ENCODE results near the gene PHACTR2. TPM values are rescaled to one million over a fixed set of nuclear protein-coding genes. Genes with fewer than 3 reads are reported as not detected.

Gene PHACTR2
- total and polyA plus RNA-seq, 2 of the 13 experiments (the other 11 are each of a cell fraction or from before 2014, with no cell fraction given) = 11.3 to 28.2 TPM

DNA sequence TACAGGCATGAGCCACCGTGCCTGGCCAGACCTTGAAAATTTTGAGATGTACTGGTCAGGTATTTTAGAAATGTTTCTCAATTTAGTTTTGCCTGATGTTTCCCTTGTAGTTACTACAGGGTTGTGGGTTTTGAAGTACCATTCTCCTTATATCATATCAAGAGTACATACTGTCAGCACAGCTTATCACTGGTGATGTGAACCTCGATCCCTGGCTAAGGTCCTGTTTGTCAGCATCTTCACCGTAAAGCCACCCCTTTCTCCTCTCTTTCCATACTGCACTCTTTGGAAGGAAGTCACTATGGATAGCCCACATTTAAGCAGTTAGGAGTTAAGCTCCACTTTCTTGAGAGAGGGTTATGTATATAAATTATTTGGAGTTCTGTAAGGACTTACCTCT is 27.8 kb downstream of the PHACTR2 start:
- H4K20me1 ChIP-seq (ENCODE audit: insufficient read depth, low read length) = no peaks in the 10 kb centered on the region
- ChIA-PET POLR2A (interaction anchor here (1.0 kb wide), 1 partner anchor 138 kb away, joined by 3 read pairs; the partner anchor contains the start of gene LTV1), CTCF (ENCODE audit: low intra/inter-chr PET ratio, low total read pairs) (no interaction called here)
- H3K4me2 ChIP-seq (ENCODE audit: low read depth, low read length) = no peak overlapping the region
- BruUV-seq (replicated peaks) = no TSS peak
- no peak overlapping the region for H3K9ac ChIP-seq (ENCODE audit: insufficient read depth, low read depth, low read length)
- peaks cover 20% of the 10 kb centered on the region for H3K79me2 ChIP-seq (ENCODE audit: insufficient read depth, low read length)
- in situ Hi-C loops (cut with HindIII; ENCODE audit: extremely low pct_ligation_motif_present, low pct_unique_long_range_greater_than_20kb) = no loop called here
- H3K27ac ChIP-seq (ENCODE audit: extremely low read length, insufficient read depth, low read length) = no peak overlapping the region
- no peaks in the 10 kb centered on the region for H3K27me3 ChIP-seq (ENCODE audit: control insufficient read depth in 1 of 2, insufficient read depth in 2 of 2, low read length in 2 of 2)
- no peaks in the 10 kb centered on the region for H3K9me3 ChIP-seq (ENCODE audit: low read length)
- intact Hi-C loops (cut with micrococcal nuclease; ENCODE audit: unreplicated experiment) = no loop called here
- no peak overlapping the region for H2AFZ ChIP-seq (ENCODE audit: low read length)
- H3K4me1 ChIP-seq (ENCODE audit: insufficient read depth, low read length) = peaks cover 10% of the 10 kb centered on the region
- WGBS (ENCODE audit: low lambda C conversion rate) = 42% methylated on average over 3 of the region's 3 CpGs
- DNase-seq (ENCODE audit: low spot score) (peak; percentile 41), FAIRE-seq (no peak), ATAC-seq (peak; percentile 87)
- no peak overlapping the region for H3K4me3 ChIP-seq (replicated peaks in 1 of 3; ENCODE audit: insufficient read depth in 1 of 3, low read depth in 2 of 3, low read length in 3 of 3)
- no peaks in the 10 kb centered on the region for H3K36me3 ChIP-seq (replicated peaks in 1 of 2; ENCODE audit: control insufficient read depth in 1 of 2, insufficient read depth in 2 of 2, low read length in 2 of 2)
- TF ChIP-seq HDAC1 (CRISPR knock-in tag; IDR thresholded peaks at IDR 0.05) (peak; percentile 24; the same call in 1 of the 2 replicates), ZNF782 (CRISPR knock-in tag; IDR thresholded peaks at IDR 0.05; ENCODE audit: borderline replicate concordance) (no peak), ZNF317 (CRISPR knock-in tag; IDR thresholded peaks at IDR 0.05) (0 out of 2 replicates have a peak, but pooled peaks have one; percentile 54), HOXA3 (CRISPR knock-in tag; IDR thresholded peaks at IDR 0.05) (no peak), TEAD3 (CRISPR knock-in tag; optimal IDR thresholded peaks at IDR 0.05; ENCODE audit: borderline replicate concordance) (peak; percentile 31)
- TF ChIP-seq, protein P1, sequence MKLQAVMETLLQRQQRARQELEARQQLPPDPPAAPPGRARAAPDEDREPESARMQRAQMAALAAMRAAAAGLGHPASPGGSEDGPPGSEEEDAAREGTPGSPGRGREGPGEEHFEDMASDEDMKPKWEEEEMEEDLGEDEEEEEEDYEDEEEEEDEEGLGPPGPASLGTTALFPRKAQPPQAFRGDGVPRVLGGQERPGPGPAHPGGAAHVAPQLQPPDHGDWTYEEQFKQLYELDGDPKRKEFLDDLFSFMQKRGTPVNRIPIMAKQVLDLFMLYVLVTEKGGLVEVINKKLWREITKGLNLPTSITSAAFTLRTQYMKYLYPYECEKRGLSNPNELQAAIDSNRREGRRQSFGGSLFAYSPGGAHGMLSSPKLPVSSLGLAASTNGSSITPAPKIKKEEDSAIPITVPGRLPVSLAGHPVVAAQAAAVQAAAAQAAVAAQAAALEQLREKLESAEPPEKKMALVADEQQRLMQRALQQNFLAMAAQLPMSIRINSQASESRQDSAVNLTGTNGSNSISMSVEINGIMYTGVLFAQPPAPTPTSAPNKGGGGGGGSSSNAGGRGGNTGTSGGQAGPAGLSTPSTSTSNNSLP (IDR thresholded peaks at IDR 0.05; ENCODE audit: low read depth, low read length) = 0 out of 2 replicates have a peak, but pooled peaks have one; percentile 32
- TF ChIP-seq, protein P2, sequence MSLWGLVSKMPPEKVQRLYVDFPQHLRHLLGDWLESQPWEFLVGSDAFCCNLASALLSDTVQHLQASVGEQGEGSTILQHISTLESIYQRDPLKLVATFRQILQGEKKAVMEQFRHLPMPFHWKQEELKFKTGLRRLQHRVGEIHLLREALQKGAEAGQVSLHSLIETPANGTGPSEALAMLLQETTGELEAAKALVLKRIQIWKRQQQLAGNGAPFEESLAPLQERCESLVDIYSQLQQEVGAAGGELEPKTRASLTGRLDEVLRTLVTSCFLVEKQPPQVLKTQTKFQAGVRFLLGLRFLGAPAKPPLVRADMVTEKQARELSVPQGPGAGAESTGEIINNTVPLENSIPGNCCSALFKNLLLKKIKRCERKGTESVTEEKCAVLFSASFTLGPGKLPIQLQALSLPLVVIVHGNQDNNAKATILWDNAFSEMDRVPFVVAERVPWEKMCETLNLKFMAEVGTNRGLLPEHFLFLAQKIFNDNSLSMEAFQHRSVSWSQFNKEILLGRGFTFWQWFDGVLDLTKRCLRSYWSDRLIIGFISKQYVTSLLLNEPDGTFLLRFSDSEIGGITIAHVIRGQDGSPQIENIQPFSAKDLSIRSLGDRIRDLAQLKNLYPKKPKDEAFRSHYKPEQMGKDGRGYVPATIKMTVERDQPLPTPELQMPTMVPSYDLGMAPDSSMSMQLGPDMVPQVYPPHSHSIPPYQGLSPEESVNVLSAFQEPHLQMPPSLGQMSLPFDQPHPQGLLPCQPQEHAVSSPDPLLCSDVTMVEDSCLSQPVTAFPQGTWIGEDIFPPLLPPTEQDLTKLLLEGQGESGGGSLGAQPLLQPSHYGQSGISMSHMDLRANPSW (CRISPR knock-in tag; IDR thresholded peaks at IDR 0.05; ENCODE audit: borderline replicate concordance) = no peak
- TF ChIP-seq, protein P3, sequence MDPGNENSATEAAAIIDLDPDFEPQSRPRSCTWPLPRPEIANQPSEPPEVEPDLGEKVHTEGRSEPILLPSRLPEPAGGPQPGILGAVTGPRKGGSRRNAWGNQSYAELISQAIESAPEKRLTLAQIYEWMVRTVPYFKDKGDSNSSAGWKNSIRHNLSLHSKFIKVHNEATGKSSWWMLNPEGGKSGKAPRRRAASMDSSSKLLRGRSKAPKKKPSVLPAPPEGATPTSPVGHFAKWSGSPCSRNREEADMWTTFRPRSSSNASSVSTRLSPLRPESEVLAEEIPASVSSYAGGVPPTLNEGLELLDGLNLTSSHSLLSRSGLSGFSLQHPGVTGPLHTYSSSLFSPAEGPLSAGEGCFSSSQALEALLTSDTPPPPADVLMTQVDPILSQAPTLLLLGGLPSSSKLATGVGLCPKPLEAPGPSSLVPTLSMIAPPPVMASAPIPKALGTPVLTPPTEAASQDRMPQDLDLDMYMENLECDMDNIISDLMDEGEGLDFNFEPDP (CRISPR knock-in tag; conservative IDR thresholded peaks at IDR 0.05) = no peak
- TF ChIP-seq, protein P4, sequence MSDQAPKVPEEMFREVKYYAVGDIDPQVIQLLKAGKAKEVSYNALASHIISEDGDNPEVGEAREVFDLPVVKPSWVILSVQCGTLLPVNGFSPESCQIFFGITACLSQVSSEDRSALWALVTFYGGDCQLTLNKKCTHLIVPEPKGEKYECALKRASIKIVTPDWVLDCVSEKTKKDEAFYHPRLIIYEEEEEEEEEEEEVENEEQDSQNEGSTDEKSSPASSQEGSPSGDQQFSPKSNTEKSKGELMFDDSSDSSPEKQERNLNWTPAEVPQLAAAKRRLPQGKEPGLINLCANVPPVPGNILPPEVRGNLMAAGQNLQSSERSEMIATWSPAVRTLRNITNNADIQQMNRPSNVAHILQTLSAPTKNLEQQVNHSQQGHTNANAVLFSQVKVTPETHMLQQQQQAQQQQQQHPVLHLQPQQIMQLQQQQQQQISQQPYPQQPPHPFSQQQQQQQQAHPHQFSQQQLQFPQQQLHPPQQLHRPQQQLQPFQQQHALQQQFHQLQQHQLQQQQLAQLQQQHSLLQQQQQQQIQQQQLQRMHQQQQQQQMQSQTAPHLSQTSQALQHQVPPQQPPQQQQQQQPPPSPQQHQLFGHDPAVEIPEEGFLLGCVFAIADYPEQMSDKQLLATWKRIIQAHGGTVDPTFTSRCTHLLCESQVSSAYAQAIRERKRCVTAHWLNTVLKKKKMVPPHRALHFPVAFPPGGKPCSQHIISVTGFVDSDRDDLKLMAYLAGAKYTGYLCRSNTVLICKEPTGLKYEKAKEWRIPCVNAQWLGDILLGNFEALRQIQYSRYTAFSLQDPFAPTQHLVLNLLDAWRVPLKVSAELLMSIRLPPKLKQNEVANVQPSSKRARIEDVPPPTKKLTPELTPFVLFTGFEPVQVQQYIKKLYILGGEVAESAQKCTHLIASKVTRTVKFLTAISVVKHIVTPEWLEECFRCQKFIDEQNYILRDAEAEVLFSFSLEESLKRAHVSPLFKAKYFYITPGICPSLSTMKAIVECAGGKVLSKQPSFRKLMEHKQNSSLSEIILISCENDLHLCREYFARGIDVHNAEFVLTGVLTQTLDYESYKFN (CRISPR knock-in tag; conservative IDR thresholded peaks at IDR 0.05) = 0 out of 2 replicates have a peak, but pooled peaks have one; percentile 21
- TF ChIP-seq, protein P5, sequence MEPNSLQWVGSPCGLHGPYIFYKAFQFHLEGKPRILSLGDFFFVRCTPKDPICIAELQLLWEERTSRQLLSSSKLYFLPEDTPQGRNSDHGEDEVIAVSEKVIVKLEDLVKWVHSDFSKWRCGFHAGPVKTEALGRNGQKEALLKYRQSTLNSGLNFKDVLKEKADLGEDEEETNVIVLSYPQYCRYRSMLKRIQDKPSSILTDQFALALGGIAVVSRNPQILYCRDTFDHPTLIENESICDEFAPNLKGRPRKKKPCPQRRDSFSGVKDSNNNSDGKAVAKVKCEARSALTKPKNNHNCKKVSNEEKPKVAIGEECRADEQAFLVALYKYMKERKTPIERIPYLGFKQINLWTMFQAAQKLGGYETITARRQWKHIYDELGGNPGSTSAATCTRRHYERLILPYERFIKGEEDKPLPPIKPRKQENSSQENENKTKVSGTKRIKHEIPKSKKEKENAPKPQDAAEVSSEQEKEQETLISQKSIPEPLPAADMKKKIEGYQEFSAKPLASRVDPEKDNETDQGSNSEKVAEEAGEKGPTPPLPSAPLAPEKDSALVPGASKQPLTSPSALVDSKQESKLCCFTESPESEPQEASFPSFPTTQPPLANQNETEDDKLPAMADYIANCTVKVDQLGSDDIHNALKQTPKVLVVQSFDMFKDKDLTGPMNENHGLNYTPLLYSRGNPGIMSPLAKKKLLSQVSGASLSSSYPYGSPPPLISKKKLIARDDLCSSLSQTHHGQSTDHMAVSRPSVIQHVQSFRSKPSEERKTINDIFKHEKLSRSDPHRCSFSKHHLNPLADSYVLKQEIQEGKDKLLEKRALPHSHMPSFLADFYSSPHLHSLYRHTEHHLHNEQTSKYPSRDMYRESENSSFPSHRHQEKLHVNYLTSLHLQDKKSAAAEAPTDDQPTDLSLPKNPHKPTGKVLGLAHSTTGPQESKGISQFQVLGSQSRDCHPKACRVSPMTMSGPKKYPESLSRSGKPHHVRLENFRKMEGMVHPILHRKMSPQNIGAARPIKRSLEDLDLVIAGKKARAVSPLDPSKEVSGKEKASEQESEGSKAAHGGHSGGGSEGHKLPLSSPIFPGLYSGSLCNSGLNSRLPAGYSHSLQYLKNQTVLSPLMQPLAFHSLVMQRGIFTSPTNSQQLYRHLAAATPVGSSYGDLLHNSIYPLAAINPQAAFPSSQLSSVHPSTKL (CRISPR knock-in tag; IDR thresholded peaks at IDR 0.05) = peak; percentile 34; the same call in 1 of the 2 replicates

Data from HepG2 (cell line).